Activated gamma-delta T cell treated with Interleukin-2 at 50 U/mL for 16 hours (primary cell): ENCODE results near the gene UCHL1.
"Not testable (repeated sequence)": the region's sequence is repeated elsewhere in the genome, so short reads cannot be mapped to it uniquely, and the experiment has no call there.

Experiments used
- DNase-seq: peaks from one replicate; pipeline ENCODE4 v3.0.0-alpha.2; 2020

UCHL1 gene

DNA sequence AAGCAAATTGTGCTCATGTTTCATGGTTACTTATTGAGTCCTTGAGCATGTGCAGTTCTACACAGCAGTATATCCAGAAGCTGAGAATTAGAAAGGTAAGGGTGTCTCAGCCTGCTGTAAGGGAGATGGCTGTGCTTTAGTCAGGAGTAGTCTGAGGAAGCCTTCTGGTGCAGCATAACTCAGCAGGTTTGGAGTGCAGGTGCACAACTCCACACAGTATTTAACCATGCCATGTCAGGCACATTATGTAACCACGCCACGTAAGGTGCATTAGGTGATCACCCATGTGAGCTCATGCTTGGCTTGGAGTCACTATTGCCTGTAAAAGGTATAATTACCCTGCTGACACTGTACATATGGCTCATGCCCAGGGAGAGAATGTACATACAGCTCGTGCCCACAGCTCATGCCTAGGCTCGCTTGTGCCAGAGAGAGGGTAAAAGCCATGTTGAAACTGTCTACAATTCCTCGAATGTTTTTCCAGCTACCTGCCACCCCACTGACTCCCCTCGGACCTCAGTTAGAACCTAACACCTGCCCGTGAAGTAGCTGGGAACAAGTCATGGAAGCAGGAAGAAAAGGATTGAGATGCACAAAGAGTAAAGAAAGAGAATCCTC, 37.8 kb downstream of the UCHL1 start:
- no peak for DNase-seq

DNA sequence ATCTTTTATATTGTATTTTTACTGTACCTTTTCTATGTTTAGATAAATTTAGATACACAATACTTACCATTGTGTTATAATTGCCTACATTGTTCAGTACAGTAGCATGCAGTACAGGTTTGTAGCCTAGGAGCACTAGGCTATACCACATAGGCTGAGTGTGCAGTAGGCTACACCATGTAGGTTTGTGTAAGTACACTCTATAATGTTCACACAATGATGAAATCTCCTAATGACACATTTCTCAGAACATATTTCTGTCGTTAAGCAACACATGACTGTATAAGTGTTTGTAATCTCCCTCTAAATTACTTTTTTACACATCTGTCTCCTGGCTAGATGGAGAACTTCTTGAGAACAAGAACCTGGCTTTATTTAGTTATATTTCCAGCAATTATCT, 40.3 kb downstream of the UCHL1 start:
- no peak for DNase-seq

DNA sequence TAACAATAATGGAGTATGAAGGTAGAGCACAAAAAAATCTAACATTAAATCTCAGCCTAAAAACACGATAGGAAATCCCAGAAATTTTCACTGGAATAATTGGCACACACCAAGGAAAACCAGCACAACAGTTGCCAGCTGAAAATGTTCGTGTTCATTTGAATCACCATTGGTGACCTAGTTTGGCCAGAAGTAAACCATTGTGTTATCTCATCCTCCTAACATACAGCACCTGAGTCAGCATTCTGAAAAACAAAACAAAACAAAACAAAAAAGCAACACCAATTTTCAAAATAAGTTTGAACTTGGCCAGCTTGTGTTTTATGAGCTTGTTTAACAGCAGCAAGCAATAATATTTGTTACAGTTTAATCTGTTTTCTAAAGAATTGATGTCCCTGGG, 41.1 kb downstream of the UCHL1 start:
- no peak for DNase-seq

DNA sequence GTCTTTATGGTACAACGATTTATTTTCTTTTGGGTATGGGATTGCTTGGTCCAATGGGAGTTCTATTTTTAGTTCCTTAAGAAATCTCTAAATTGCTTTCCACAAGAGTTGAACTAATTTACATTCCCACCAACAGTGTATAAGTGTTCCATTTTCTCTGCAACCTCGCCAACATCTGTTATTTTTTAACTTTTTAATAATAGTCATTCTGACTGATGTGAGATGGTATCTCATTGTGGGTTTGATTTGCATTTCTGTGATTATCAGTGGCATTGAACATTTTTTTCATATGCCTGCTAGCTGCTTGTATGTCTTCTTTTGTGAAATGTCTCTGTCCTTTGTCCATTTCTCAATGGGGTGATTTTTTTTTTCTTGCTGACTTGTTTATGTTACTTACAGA, 42.8 kb downstream of the UCHL1 start:
- DNase-seq: no peak

DNA sequence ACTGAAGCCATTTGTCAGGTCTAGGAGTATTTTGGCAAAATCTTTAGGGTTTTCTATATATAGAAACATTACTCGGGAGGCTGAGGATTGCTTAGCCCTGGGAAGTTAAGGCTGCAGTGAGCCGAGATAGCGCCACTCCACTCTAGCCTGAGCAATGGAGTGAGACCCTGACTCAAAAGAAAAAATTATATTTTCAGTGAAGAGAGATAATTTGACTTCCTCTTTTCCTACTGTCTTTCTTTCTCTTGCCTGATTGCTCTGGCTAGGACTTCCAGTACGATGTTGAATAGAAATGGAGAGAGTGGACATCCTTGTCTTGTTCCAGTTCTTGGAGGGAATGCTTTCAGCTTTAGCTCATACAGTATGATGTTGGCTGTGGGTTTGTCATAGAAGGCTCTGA, 44.4 kb downstream of the UCHL1 start:
- DNase-seq: no peak

DNA sequence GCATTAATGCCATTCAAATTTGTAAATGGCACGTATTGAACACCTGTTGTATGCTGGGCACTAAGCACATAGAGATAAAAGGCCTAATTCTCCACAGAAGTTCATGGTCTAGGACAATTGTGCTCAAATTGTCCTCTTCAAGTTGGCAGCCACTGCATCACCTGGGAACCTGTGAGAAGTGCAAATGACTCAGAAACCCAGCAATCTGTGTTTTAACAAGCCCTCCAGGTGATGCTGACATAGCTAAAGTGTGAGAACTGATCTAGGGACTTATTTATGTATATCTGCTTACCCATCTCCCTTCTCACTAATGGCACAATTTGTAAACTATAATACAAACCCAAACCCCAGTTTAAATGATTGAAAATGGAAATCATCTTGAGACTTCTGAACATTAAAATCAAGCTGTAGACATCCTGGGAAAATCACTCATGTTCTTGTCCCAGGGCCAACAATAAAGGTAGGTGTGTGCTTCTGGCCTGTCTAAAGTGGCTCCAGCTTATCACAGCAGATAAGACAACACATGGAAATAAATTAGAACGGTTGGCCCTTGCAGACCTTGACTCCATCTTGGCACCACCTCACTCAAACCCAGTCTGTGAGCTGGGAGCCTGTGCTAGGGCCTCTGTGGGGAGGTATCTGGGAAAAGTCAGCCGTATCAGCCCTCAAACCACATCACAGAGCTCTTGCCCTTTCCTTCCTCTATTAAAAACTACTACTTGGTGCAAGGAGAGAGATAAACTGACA, 46.8 kb downstream of the UCHL1 start:
- DNase-seq: no peak

DNA sequence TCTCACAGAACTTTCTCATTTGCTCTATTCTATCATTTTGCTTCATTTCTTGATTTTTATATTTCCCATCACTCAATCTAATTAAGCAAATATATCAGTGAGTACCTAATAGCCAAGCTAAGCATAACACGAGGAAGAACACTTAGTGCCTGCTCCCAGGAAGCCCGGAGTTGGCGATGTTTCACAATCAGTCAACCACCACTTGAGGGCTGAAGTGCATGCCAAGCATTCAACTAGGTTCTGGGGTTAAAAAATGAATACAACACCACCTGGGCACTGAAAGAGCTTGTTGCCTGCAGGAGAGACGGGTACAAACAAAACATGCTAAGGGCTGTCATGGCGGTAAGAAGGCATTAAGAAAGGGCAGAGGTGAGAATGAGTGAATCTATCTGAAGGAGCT, 47.5 kb downstream of the UCHL1 start:
- DNase-seq: no peak

DNA sequence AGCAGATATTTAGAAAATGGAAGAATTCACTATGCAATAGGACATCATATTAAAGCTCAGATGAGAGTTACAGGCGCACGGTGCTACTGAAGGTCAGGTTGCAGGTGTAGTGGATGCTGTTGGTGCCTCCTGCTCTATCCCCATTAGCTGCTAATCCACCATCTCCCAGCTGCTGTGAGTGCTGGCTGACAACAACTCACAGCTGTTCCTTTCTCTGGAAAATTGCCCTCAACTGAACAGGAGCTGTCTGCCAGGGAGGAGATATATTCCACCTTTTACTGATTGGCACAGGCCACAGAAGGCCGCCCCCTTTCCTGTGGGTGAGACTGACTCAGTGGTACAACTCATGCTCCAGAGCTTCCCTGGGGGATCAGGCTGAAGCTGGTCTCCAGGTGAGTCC, 48.7 kb downstream of the UCHL1 start:
- DNase-seq: no peak

DNA sequence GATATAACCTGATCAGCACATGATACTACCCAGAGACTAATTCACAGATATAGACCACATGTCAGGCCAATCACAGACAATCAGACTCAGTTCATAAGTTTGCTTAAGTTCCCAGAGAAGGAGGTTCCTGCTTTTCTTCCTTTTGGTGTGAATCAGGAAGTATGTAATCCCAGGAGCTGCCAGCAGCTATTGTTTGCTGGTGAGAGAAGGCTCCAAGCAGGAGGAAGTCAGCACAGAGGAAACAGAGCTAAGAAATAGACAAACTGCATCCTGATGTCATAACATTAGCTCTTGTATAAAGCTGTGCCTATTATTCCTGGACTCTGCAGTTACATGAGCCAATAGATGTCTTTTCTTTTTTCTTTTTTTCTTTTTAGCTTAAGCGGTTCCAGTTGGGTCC, 50.9 kb downstream of the UCHL1 start:
- DNase-seq: no peak

DNA sequence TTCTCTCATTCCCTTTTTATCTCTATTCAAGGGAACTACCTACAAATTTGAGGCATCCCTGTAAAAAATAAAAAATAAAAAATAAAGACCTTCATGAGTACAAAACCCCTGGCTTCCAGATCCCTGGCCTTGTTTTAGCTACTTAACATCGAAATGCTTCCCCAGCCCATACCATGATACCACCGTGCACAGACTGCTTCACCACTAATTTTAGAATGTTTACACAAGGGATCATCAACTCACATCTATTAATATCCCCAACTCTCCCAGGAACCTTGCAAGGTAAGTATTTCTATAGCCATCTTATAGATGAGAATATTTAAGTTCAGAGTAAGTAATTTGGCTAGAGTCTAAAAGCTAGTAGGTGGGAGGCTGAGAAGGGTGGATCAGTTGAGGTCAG, 51.7 kb downstream of the UCHL1 start:
- DNase-seq: no peak

DNA sequence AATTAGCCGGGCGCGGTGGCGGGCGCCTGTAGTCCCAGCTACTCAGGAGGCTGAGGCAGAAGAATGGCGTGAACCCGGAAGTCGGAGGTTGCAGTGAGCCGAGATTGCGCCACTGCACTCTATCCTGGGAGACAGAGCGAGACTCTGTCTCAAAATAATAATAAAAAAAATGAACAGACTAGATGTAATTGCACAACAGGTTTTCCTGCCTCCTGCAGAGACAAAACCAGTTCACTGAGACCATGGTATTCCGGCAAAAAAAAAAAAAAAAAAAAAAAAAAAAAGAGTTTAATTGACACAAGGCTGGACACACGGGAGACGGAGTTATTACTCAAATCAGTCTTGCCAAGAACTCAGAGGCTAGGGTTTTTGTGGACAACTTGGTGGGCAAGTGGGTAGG, 58.7 kb downstream of the UCHL1 start:
- not testable (repeated sequence) for DNase-seq

DNA sequence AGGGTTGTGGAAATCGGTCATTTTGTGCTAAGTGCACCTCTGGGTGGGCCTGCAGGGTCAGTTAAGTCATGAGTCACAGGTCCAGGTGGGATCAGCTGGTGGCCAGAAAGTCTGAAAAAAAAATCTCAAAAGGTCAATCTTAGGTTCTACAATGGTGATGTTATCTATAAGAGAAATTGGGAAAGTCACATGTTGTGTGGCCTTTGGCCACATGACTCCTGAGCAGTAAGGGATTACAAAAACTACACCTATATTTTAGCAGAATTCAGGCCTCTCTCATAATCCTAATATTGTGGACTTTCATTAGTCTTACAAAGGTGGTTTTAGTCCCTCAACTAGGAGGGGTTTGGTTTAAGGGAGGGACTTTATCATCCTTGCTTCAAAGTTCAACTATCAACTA, 59.1 kb downstream of the UCHL1 start:
- DNase-seq: no peak
